ENCODE measurements around the gene RNF213. TPM values are rescaled to one million over a fixed set of nuclear protein-coding genes. Genes with fewer than 3 reads are reported as not detected.
A peak's percentile ranks its signal among the peaks of the same experiment; 100 is the strongest.

Gene RNF213
- total RNA-seq, 1 experiment from 2014 or later: 61.4 TPM

DNA sequence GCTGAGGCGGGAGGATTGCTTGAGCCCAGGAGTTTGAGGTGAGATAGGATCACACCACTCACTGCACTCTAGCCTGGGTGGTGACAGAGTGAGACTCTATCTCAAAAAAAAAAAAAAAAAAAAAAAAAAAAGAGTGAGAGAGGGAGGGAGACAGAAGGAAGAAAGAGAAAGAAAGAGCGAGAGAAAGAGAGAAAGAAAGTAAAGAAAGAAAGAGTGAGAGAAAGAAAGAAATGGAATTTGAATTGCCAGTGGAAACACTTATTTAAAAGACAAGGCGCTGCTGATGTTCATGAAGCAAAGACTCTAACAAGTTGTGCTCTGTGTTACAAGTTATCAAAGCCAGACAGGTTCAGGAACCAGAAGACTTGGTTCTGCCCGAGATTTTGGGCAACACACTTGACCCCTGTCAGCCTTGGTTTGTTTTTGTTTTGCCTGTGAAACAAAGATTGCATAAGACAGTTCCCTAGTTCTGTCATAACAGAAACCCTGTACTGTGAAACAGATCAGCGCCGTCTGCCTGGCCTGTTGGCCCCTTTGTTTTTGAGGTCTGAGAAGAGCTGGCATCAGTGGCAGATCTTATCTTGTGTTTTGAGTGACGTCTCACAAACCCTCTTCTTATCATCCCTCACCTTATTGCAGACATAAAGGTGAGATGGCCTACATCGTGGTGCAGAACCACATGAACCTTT is 98.9 kb downstream of the RNF213 start:
- H3K27ac Mint-ChIP-seq (ENCODE audit: unreplicated experiment): no peak overlapping the region
- no peak for DNase-seq
- Histone ChIP-seq H3K9me3 (no peaks in the 10 kb centered on the region), H3K4me1 (no peaks in the 10 kb centered on the region), H3K36me3 (ENCODE audit: control insufficient read depth, insufficient read depth, low read length) (peaks cover 2% of the 10 kb centered on the region; the same call in 1 of the 2 replicates), H3K4me3 (ENCODE audit: low read depth, low read length) (no peak overlapping the region), H3K27me3 (replicated peaks; ENCODE audit: control insufficient read depth, insufficient read depth, low read length) (no peaks in the 10 kb centered on the region)
- intact Hi-C loops (cut with micrococcal nuclease; ENCODE audit: unreplicated experiment): loop anchor here (5.0 kb wide), 1 partner anchor 162 kb away; no protein-coding TSS in a partner anchor
- TF ChIP-seq, protein P1, sequence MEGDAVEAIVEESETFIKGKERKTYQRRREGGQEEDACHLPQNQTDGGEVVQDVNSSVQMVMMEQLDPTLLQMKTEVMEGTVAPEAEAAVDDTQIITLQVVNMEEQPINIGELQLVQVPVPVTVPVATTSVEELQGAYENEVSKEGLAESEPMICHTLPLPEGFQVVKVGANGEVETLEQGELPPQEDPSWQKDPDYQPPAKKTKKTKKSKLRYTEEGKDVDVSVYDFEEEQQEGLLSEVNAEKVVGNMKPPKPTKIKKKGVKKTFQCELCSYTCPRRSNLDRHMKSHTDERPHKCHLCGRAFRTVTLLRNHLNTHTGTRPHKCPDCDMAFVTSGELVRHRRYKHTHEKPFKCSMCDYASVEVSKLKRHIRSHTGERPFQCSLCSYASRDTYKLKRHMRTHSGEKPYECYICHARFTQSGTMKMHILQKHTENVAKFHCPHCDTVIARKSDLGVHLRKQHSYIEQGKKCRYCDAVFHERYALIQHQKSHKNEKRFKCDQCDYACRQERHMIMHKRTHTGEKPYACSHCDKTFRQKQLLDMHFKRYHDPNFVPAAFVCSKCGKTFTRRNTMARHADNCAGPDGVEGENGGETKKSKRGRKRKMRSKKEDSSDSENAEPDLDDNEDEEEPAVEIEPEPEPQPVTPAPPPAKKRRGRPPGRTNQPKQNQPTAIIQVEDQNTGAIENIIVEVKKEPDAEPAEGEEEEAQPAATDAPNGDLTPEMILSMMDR (IDR thresholded peaks at IDR 0.05; ENCODE audit: insufficient read depth in 1 of 2, low read depth in 1 of 2, low read length in 1 of 2, severe bottlenecking in 1 of 2, unreplicated experiment in 1 of 2): no peak
- POLR2A ChIA-PET: no interaction called here
- H3K9me3 Mint-ChIP-seq (ENCODE audit: unreplicated experiment): no peaks in the 10 kb centered on the region
- peaks cover 70% of the 10 kb centered on the region for H3K36me3 Mint-ChIP-seq (ENCODE audit: insufficient read depth, unreplicated experiment)
- no peak overlapping the region for H3K4me3 Mint-ChIP-seq (ENCODE audit: unreplicated experiment)
- CTCF ChIA-PET: no interaction called here
- H3K4me1 Mint-ChIP-seq (ENCODE audit: low read depth, unreplicated experiment): no peaks in the 10 kb centered on the region
- H3K27me3 Mint-ChIP-seq (ENCODE audit: insufficient read depth, unreplicated experiment): no peaks in the 10 kb centered on the region
- no TSS peak for BruUV-seq (replicated peaks)

DNA sequence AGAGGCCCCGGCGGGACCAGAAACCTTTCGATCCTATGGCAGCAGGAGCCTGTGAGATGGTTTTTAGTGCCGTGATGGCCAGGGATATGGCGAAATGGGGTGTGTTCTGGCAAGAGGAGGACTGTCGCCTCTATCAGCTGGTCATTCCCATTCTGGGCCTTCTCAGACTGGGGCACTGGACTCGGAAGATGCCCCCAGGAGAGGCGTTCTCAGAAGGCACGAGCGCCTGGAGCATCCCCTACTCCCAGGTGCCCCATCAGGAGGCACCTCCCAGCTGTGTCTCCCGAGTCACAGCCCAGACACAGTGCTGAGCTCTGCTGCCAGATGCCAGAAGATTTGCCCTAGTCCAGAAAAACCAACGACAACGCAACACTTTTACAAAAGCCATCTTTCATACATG is 99.7 kb downstream of the RNF213 start:
- no TSS peak for BruUV-seq (replicated peaks)
- CTCF ChIA-PET: no interaction called here
- Histone ChIP-seq H3K36me3 (ENCODE audit: control insufficient read depth, insufficient read depth, low read length) (peaks cover 2% of the 10 kb centered on the region; the same call in 1 of the 2 replicates), H3K27me3 (replicated peaks; ENCODE audit: control insufficient read depth, insufficient read depth, low read length) (no peaks in the 10 kb centered on the region), H3K4me3 (ENCODE audit: low read depth, low read length) (no peak overlapping the region), H3K4me1 (no peaks in the 10 kb centered on the region), H3K9me3 (no peaks in the 10 kb centered on the region)
- DNase-seq: peak in 1 of 2 experiments; percentile 23
- POLR2A ChIA-PET: no interaction called here
- no peaks in the 10 kb centered on the region for H3K9me3 Mint-ChIP-seq (ENCODE audit: unreplicated experiment)
- no peaks in the 10 kb centered on the region for H3K27me3 Mint-ChIP-seq (ENCODE audit: insufficient read depth, unreplicated experiment)
- peaks cover 68% of the 10 kb centered on the region for H3K36me3 Mint-ChIP-seq (ENCODE audit: insufficient read depth, unreplicated experiment)
- no peaks in the 10 kb centered on the region for H3K4me1 Mint-ChIP-seq (ENCODE audit: low read depth, unreplicated experiment)
- TF ChIP-seq, protein P1 (IDR thresholded peaks at IDR 0.05; ENCODE audit: insufficient read depth in 1 of 2, low read depth in 1 of 2, low read length in 1 of 2, severe bottlenecking in 1 of 2, unreplicated experiment in 1 of 2): no peak
- no peak overlapping the region for H3K4me3 Mint-ChIP-seq (ENCODE audit: unreplicated experiment)
- no peak overlapping the region for H3K27ac Mint-ChIP-seq (ENCODE audit: unreplicated experiment)
- intact Hi-C loops (cut with micrococcal nuclease; ENCODE audit: unreplicated experiment): loop anchor here (5.0 kb wide), 1 partner anchor 163 kb away; no protein-coding TSS in a partner anchor

DNA sequence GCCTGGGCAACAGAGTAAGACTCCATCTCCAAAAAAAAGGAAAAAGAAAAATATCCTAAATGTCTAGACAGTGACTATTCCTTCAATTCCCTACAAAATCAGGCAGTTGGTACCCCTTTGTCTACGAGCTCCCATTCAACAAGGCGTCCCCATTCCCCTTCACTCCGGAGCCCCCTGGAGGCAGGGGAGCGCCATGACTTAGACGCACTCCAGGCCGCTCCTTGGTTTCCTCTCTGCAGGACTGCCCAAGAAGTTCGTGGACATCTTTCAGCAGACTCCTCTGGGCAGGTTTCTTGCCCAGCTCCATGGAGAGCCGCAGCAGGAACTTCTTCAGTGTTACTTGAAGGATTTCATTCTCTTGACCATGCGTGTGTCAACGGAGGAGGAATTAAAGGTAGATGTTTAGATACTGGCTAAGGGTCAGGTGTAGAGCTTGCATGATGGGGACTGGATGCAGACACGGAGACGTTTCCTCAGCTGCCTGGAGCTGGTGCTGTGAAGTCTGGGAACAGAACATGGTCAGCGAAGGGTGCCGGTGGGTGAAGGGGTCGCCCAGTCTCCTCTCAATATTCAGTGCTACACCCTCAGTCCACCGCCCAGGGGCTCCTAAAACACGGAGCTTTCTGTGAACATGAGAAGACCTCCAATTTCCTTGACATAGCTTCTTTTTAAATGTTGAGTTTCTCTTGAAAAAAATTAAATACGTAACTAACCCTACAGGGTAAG is 101.0 kb downstream of the RNF213 start:
- intact Hi-C loops (cut with micrococcal nuclease; ENCODE audit: unreplicated experiment): loop anchor here (5.0 kb wide), 1 partner anchor 164 kb away; no protein-coding TSS in a partner anchor
- H3K9me3 ChIP-seq: no peaks in the 10 kb centered on the region

More for the DNA sequence above, 101.0 kb downstream of the RNF213 start:
- Histone ChIP-seq H3K4me3 (ENCODE audit: low read depth, low read length) (no peak overlapping the region), H3K4me1 (no peaks in the 10 kb centered on the region), H3K27me3 (replicated peaks; ENCODE audit: control insufficient read depth, insufficient read depth, low read length) (no peaks in the 10 kb centered on the region), H3K36me3 (ENCODE audit: control insufficient read depth, insufficient read depth, low read length) (peaks cover 2% of the 10 kb centered on the region; the same call in 1 of the 2 replicates)
- no peak overlapping the region for H3K27ac Mint-ChIP-seq (ENCODE audit: unreplicated experiment)
- no peaks in the 10 kb centered on the region for H3K27me3 Mint-ChIP-seq (ENCODE audit: insufficient read depth, unreplicated experiment)
- peaks cover 62% of the 10 kb centered on the region for H3K36me3 Mint-ChIP-seq (ENCODE audit: insufficient read depth, unreplicated experiment)
- no peaks in the 10 kb centered on the region for H3K4me1 Mint-ChIP-seq (ENCODE audit: low read depth, unreplicated experiment)
- no peaks in the 10 kb centered on the region for H3K9me3 Mint-ChIP-seq (ENCODE audit: unreplicated experiment)
- no TSS peak for BruUV-seq (replicated peaks)
- TF ChIP-seq, protein P1 (IDR thresholded peaks at IDR 0.05; ENCODE audit: insufficient read depth in 1 of 2, low read depth in 1 of 2, low read length in 1 of 2, severe bottlenecking in 1 of 2, unreplicated experiment in 1 of 2): peak; percentile 39 to 40
- ChIA-PET CTCF (interaction anchor here (1.0 kb wide), 2 partner anchors 159 to 353 kb away, joined by 4 read pairs; no protein-coding TSS in a partner anchor), POLR2A (interaction anchor here (0.6 kb wide), 1 partner anchor 369 kb away, joined by 3 read pairs; no protein-coding TSS in a partner anchor)
- no peak overlapping the region for H3K4me3 Mint-ChIP-seq (ENCODE audit: unreplicated experiment)
- peak; percentile 33 to 45 for DNase-seq

Measured in Caco-2 (cell line).